ENCODE data around the gene LIPI. TPM values are rescaled to one million over a fixed set of nuclear protein-coding genes. Genes with fewer than 3 reads are reported as not detected.

LIPI gene
- total and polyA plus RNA-seq, 7 donors: not detected

DNA sequence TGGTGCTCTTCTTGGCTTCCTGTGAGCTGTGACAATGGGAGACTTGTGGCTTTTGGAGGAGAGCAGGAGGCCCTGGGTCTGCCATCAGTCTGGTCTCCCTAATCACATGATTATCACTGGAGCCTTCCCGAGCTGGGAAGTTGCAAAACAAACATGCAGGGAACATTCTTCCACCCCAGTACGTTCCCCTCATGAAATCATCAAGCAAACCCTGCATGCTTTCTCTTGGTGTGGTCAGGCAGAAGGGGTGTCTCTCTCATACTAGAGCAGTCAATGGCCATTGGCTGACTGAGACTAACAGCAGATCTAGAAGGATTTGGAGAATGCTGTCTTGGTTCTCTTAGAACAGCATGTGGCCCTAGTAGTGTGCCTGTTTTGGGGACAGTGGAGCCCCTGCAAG, 111.2 kb downstream of the LIPI start:
- WGBS, 2 donors: 38 to 67% methylated on average over 2 of the region's 2 CpGs
- H3K9me3 ChIP-seq: no peaks in the 10 kb centered on the region
- H3K36me3 ChIP-seq: peaks cover 0 to 35% (median 6%) of the 10 kb centered on the region in 4 donors
- TF ChIP-seq POLR2A (IDR thresholded peaks at IDR 0.05) (no peak), POLR2AphosphoS5 (IDR thresholded peaks at IDR 0.05) (no peak), EP300 (IDR thresholded peaks at IDR 0.05) (no peak)
- TF ChIP-seq, protein P1, sequence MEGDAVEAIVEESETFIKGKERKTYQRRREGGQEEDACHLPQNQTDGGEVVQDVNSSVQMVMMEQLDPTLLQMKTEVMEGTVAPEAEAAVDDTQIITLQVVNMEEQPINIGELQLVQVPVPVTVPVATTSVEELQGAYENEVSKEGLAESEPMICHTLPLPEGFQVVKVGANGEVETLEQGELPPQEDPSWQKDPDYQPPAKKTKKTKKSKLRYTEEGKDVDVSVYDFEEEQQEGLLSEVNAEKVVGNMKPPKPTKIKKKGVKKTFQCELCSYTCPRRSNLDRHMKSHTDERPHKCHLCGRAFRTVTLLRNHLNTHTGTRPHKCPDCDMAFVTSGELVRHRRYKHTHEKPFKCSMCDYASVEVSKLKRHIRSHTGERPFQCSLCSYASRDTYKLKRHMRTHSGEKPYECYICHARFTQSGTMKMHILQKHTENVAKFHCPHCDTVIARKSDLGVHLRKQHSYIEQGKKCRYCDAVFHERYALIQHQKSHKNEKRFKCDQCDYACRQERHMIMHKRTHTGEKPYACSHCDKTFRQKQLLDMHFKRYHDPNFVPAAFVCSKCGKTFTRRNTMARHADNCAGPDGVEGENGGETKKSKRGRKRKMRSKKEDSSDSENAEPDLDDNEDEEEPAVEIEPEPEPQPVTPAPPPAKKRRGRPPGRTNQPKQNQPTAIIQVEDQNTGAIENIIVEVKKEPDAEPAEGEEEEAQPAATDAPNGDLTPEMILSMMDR (IDR thresholded peaks at IDR 0.05): no peak
- H3K27me3 ChIP-seq: no peaks in the 10 kb centered on the region
- DNase-seq: peak; percentile 10
- H3K27ac ChIP-seq: no peak overlapping the region
- H3K4me1 ChIP-seq: no peaks in the 10 kb centered on the region
- intact Hi-C loops (cut with DNase I): no loop called here
- no peak overlapping the region for H3K4me3 ChIP-seq

DNA sequence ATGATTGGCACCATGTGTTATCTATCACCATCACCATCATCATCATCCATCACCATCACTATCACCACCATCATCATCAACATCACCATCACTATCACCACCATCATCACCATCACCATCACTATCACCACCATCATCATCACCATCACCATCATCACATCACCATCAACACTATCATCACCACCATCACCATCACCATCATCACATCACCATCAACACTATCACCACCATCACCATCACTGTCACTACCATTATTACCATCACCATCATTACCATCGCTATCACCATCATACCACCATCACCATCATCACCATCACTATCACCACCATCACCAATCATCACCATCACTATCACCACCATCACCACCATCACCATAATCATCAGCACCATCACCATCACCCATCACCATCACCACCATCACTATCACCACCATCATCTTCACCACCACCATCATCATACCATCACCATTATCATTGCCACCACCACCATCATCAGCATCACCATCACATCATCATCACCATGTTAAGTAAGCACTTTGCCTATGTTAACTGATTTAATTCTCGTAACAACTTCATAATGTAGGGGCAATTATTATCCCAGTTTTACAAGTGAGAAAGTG, 112.8 kb downstream of the LIPI start:
- intact Hi-C loops (cut with DNase I): no loop called here
- TF ChIP-seq, protein P1 (IDR thresholded peaks at IDR 0.05): no peak
- no peak for TF ChIP-seq POLR2AphosphoS5 (IDR thresholded peaks at IDR 0.05)
- TF ChIP-seq EP300 (IDR thresholded peaks at IDR 0.05): no peak
- no peak for TF ChIP-seq POLR2A (IDR thresholded peaks at IDR 0.05)
- 94 to 95% methylated on average over 2 of the region's 2 CpGs for WGBS, 2 donors
- Histone ChIP-seq H3K4me3 (no peak overlapping the region), H3K4me1 (no peaks in the 10 kb centered on the region), H3K36me3 (peaks cover 0 to 38% (median 6%) of the 10 kb centered on the region in 4 donors), H3K27me3 (no peaks in the 10 kb centered on the region), H3K9me3 (no peaks in the 10 kb centered on the region), H3K27ac (no peak overlapping the region)
- DNase-seq: peak; percentile 7

DNA sequence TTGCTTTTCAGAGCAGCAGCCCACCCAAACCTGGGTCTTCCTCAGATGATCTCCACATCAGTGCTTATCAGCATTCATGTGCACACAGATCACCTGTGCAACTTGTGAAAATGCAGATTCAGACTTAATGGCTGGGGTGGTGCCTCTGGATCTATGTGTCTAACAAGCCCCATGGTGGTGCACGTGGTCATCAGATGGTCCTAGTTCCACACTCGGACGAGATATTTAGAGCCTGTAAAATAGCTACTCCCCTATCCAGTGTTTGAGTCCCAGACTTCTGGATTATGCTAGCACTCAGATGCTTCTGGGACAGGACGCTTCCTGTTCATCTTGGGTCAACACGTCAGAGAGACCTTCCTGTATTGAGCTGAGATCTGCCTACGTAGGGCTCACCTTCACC, 114.2 kb downstream of the LIPI start:
- Histone ChIP-seq H3K9me3 (no peaks in the 10 kb centered on the region), H3K27me3 (no peaks in the 10 kb centered on the region), H3K4me1 (no peaks in the 10 kb centered on the region), H3K4me3 (no peak overlapping the region), H3K27ac (no peak overlapping the region), H3K36me3 (peaks cover 0 to 38% (median 6%) of the 10 kb centered on the region in 4 donors)
- DNase-seq: peak; percentile 5
- intact Hi-C loops (cut with DNase I): no loop called here
- WGBS, 2 donors: 89 to 94% methylated on average over 6 of the region's 6 CpGs
- TF ChIP-seq EP300 (IDR thresholded peaks at IDR 0.05): no peak

DNA sequence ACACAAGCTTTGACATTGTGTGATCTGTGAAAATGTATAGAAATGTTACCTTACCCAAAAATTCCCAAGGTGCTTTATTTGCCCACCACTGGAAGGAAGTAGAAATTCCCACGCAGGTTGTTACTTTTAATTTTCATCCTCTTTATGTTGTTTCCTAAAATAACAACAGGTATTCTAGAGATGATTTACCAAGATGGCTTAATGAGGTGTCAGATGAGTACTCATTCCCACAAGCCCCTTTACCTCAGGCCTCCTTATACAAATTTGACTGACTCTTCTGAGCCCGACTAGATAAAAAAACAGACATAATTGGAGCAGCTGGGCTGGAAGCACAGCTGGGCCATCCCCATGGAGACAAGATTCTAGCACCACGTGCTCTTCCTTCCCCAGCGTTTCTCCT, 114.6 kb downstream of the LIPI start:
- Histone ChIP-seq H3K9me3 (no peaks in the 10 kb centered on the region), H3K27me3 (no peaks in the 10 kb centered on the region), H3K36me3 (peaks cover 0 to 36% (median 6%) of the 10 kb centered on the region in 4 donors), H3K27ac (no peak overlapping the region), H3K4me1 (no peaks in the 10 kb centered on the region), H3K4me3 (no peak overlapping the region)
- TF ChIP-seq EP300 (IDR thresholded peaks at IDR 0.05) (no peak), POLR2AphosphoS5 (IDR thresholded peaks at IDR 0.05) (no peak), POLR2A (IDR thresholded peaks at IDR 0.05) (no peak)
- TF ChIP-seq, protein P1 (IDR thresholded peaks at IDR 0.05): no peak
- peak; percentile 10 for DNase-seq
- WGBS, 2 donors: 67 to 76% methylated on average over 4 of the region's 4 CpGs
- intact Hi-C loops (cut with DNase I): no loop called here

DNA sequence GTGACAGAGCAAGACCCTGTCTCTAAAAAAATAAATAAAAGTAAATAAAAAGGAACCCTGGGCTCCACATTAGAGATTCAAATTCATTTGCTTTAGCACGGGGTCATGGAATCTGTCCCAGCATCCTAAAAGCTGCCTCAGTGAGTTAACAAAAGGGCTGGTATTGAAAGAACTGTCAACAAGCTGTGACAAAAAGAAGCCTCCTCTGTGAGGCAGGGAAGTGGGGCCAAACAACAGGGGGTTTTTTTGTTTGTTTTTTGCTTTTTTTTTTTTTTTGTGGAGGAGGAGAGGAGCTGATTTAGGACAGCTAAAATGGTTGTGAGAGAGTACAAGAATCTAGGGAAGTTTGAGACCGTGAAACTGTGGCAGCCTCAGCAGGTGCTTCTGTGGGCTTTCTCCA, 115.7 kb downstream of the LIPI start:
- TF ChIP-seq, protein P1 (IDR thresholded peaks at IDR 0.05): no peak
- TF ChIP-seq POLR2AphosphoS5 (IDR thresholded peaks at IDR 0.05): no peak
- TF ChIP-seq EP300 (IDR thresholded peaks at IDR 0.05): no peak
- TF ChIP-seq POLR2A (IDR thresholded peaks at IDR 0.05): no peak
- 70 to 90% methylated on average over 2 of the region's 2 CpGs for WGBS, 2 donors
- Histone ChIP-seq H3K9me3 (peaks cover 0 to 2% (median 0%) of the 10 kb centered on the region in 4 donors), H3K27ac (no peak overlapping the region), H3K4me3 (no peak overlapping the region), H3K27me3 (no peaks in the 10 kb centered on the region), H3K36me3 (peaks cover 0 to 32% (median 6%) of the 10 kb centered on the region in 4 donors), H3K4me1 (peaks cover 0 to 5% (median 0%) of the 10 kb centered on the region in 4 donors)
- DNase-seq: peak; percentile 0
- intact Hi-C loops (cut with DNase I): no loop called here
